SK-N-MC (cell line): ENCODE results near the gene MSRB1.

Experiments
- EZH2 ChIP-seq: fragments of 200-600 bp; sonication (generic); IDR thresholded peaks from one replicate; pipeline ENCODE4 v1.6.1; 2017; ENCODE audit warnings: antibody characterized with exemption
- FOXP2 ChIP-seq: optimal IDR thresholded peaks from 2 replicates; pipeline ENCODE3; 2011; ENCODE audit warnings: mild to moderate bottlenecking, moderate library complexity; ENCODE audit not compliant: insufficient read depth; ENCODE audit errors: extremely low read length, control extremely low read depth
- POLR2AphosphoS5 ChIP-seq: IDR thresholded peaks from 2 replicates; pipeline ENCODE4 v1.6.1; 2012; ENCODE audit warnings: mild to moderate bottlenecking, low read depth, low read length, borderline replicate concordance

GRCh38 chr16:1938910-1939309 lies 4.1 kb downstream of the MSRB1 start:
- no peak for TF ChIP-seq EZH2
- no peak for TF ChIP-seq POLR2AphosphoS5
- TF ChIP-seq FOXP2 = no peak
